Right lobe of liver (tissue), 6 donors: ENCODE data around the gene MYZAP. TPM values are rescaled to one million over a fixed set of nuclear protein-coding genes. Genes with fewer than 3 reads are reported as not detected.

Experiments used
- ATAC-seq, 4 donors: fragments of 200-7000 bp; cut with Tn5 transposase; one replicate each; pipeline ENCODE4 v1.9.1; 2020; ENCODE audit warnings: mild to moderate bottlenecking in 4 of 4, moderate library complexity in 4 of 4
- DNase-seq, 3 donors: peaks; one replicate each; pipeline ENCODE4 v3.0.0-alpha.2; 2020
- H3K27ac ChIP-seq, 3 donors: fragments of 200-600 bp; one replicate each; pipeline ENCODE4 v1.8.0; 2022
- H3K27me3 ChIP-seq, 2 donors: fragments of 200-600 bp; one replicate each; pipeline ENCODE4 v1.8.0; 2022
- H3K36me3 ChIP-seq, 4 donors: fragments of 200-600 bp; sonication (generic) in 1 of 4; one replicate each; pipeline versions ENCODE4 v1.5.1 to v1.8.0; 2017 to 2022; ENCODE audit warnings: control low read depth in 1 of 4
- H3K4me1 ChIP-seq, 4 donors: fragments of 200-600 bp; sonication (generic) in 1 of 4; one replicate each; pipeline versions ENCODE4 v1.5.1 to v1.8.0; 2017 to 2022; ENCODE audit warnings: control low read depth in 1 of 4
- H3K4me3 ChIP-seq, 3 donors: fragments of 200-600 bp; one replicate each; pipeline ENCODE4 v1.8.0; 2022
- H3K9me3 ChIP-seq, 4 donors: fragments of 200-600 bp; sonication (generic) in 1 of 4; one replicate each; pipeline versions ENCODE4 v1.5.1 to v1.8.0; 2017 to 2022; ENCODE audit warnings: control low read depth in 1 of 4
- POLR2A ChIP-seq: fragments of 450-650 bp; IDR thresholded peaks from one replicate; pipeline ENCODE4 v1.6.1; 2017; ENCODE audit warnings: antibody characterized with exemption, mild to moderate bottlenecking
- WGBS: methylation state at CpG from one replicate; pipeline ENCODE4 v1.1.6; 2018; ENCODE audit warnings: low coverage, low lambda C conversion rate; ENCODE audit not compliant: insufficient coverage; ENCODE audit errors: missing lambda C conversion rate; 5-methylcytosine and 5-hydroxymethylcytosine counted together
- intact Hi-C, 2 donors: fragments of 100-400 bp; cut with DNase I; formaldehyde crosslinking; loops; one replicate each; pipeline versions ENCODE4 v1.11.2 to v1.14.1; 2022
- total RNA-seq, 6 experiments: library from RNA; depleted of rRNA in 2 of 6; stranded (reverse); fragments of >200 nt in 2 of 6; fragmentation: NEBNext Ultra II Directional in 3 of 6; extraction: Animal tissue kit (Norgen Biotek cat#: 25700) in 3 of 6; gene quantifications; one replicate each; pipeline versions ENCODE4 v1.1.0 to v1.2.4, GENCODE V29; 2016 to 2023
- TF ChIP-seq, protein P1 (sequence below), 4 donors: fragments of 200-600 bp in 3 of 4; fragments of 450-650 bp in 1 of 4; IDR thresholded peaks; one replicate each; pipeline versions ENCODE4 v1.5.1 to v1.8.0; 2016 to 2022; ENCODE audit warnings: antibody characterized with exemption in 4 of 4, mild to moderate bottlenecking in 2 of 4
- donor health status: DM: no; HTN: yes; CAD: no.
- donor health status: DM: no; HTN: no; CAD: no.
- donor health status: DM: no; HTN: no; CAD: no.
- donor health status: DM: no; HTN: yes; CAD: no.
- donor health status: DM: no; HTN: yes; CAD: no.

Gene MYZAP
- total RNA-seq, 6 experiments from 2014 or later: 0.24 to 0.65 (median 0.61) TPM; not detected in 2

DNA sequence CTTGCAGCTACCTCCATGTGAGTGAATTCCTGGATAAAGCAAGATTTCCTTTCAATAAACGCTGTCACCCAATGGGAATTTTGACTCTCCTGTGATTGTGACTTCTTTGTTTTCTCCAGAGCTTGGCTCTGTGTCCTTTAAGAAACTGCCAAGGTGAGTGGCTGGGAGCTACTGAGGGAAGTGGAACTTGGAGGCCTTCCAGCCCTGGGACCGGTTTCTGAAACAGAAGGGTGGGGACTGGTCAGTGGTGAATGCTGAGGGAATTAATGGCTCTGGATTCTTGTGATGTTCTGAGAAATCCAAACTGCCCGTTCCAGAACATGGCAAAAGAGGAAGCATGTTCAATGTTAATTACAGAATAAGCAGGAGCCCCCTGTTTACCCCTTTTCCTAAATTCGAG is 41.1 kb upstream of the MYZAP start:
- peaks cover 0 to 33% (median 7%) of the 10 kb centered on the region in 4 donors for H3K36me3 ChIP-seq
- 56% methylated on average over 2 of the region's 4 CpGs for WGBS
- H3K4me3 ChIP-seq: no peak overlapping the region
- intact Hi-C loops: no loop called here
- no peak for DNase-seq
- peak overlapping the region in 2 of 3 donors; percentile 27 to 41 for H3K27ac ChIP-seq
- TF ChIP-seq POLR2A: no peak
- TF ChIP-seq, protein P1, sequence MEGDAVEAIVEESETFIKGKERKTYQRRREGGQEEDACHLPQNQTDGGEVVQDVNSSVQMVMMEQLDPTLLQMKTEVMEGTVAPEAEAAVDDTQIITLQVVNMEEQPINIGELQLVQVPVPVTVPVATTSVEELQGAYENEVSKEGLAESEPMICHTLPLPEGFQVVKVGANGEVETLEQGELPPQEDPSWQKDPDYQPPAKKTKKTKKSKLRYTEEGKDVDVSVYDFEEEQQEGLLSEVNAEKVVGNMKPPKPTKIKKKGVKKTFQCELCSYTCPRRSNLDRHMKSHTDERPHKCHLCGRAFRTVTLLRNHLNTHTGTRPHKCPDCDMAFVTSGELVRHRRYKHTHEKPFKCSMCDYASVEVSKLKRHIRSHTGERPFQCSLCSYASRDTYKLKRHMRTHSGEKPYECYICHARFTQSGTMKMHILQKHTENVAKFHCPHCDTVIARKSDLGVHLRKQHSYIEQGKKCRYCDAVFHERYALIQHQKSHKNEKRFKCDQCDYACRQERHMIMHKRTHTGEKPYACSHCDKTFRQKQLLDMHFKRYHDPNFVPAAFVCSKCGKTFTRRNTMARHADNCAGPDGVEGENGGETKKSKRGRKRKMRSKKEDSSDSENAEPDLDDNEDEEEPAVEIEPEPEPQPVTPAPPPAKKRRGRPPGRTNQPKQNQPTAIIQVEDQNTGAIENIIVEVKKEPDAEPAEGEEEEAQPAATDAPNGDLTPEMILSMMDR (IDR thresholded peaks at IDR 0.05): no peak
- H3K4me1 ChIP-seq: peaks cover 0 to 40% (median 4%) of the 10 kb centered on the region in 4 donors
- ATAC-seq: no peak
- H3K9me3 ChIP-seq: no peaks in the 10 kb centered on the region
- H3K27me3 ChIP-seq: no peaks in the 10 kb centered on the region

DNA sequence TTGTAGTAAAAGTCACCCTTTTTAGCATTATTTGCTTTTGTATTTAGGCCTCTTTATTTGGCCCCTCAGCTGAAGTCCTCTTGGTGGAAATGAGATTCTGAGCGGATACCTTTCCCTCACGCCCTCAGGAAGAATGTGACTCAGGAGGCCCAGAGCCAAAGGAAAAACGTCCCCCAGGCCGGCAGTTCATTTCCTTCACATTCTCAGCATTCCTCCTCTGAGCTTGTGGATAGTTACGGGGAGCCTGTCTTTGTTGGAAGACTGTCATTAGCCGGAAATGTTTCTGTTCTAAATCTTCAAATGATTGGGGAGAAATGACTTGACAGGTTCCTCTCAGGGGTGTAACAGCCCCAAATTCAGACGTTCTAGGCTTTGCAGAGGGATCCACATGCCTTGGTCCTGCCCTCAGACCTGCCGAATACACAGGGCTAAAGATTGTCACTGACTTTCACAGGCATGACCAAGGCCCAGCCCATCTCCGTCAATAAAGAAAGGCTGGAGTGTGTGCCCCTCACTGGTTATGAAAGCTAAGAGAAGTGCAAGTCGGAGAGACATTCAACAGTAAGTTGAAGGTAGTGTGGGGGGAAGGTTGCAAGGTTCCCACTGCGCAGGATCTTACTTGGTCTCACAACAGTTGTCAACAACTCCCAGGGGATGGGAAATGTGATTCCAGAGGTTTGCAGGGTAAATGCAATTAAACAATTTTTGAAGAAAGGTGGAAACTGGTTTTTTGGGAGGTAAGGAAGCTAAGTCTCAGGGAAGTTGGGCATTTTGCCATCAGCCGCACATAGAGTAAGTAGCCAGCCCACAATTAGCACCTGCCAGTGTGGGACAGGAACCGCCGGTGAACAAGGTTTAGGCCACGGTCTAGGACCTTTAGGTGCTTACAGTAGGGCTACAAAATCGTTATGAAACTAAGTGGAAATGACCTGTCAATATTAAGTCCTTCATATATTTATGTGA is 39.7 kb upstream of the MYZAP start:
- H3K27ac ChIP-seq: peak overlapping the region; percentile 21 to 45 (median 43)
- H3K9me3 ChIP-seq: no peaks in the 10 kb centered on the region
- TF ChIP-seq, protein P1 (IDR thresholded peaks at IDR 0.05): no peak
- DNase-seq (no peak), ATAC-seq (peak; percentile 7 to 56 (median 31))
- peaks cover 0 to 20% (median 5%) of the 10 kb centered on the region in 4 donors for H3K36me3 ChIP-seq
- H3K4me1 ChIP-seq: peaks cover 0 to 40% (median 4%) of the 10 kb centered on the region in 4 donors
- WGBS: 60% methylated on average over 13 of the region's 16 CpGs
- intact Hi-C loops: no loop called here
- no peak overlapping the region for H3K4me3 ChIP-seq
- H3K27me3 ChIP-seq: no peaks in the 10 kb centered on the region

DNA sequence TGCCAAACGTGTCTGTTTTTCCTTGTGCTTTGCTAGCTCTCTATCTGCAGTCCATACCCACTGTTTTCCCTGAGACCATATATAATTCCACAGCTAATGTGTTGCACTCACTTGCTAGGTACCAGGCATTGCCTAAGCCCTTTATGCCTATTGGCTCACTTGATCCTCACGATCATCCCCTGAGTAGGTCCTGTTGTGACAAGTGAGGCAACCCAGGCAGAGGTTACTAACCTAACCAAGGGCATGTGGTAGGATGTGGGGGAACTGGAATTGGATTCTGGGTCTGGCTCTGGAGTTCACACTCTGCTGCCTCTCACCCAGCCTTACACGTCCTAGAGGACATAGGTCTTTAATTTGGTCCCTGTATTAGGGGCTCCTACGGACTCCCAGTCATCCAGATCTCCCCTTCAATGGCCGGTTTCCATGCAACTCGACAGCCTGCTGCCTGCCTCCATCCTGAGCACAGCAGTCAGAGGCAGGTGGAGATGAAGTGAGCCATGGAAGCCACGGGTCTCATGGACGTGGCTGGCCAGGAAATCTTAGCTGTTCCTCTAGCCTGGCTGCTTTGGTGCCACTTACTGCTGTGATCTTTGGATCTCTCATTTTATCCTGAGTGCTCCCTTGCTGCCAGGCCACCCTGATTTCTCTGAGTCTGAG is 38.9 kb upstream of the MYZAP start:
- DNase-seq: no peak
- no peaks in the 10 kb centered on the region for H3K27me3 ChIP-seq
- intact Hi-C loops: no loop called here
- H3K27ac ChIP-seq: peak overlapping the region in 1 of 3 donors; percentile 67
- no peak overlapping the region for H3K4me3 ChIP-seq
- H3K9me3 ChIP-seq: no peaks in the 10 kb centered on the region
- TF ChIP-seq, protein P1 (IDR thresholded peaks at IDR 0.05): no peak
- 75% methylated on average over 2 of the region's 8 CpGs for WGBS
- peaks cover 0 to 40% (median 4%) of the 10 kb centered on the region in 4 donors for H3K4me1 ChIP-seq
- peaks cover 0 to 13% (median 0%) of the 10 kb centered on the region in 4 donors for H3K36me3 ChIP-seq
- peak in 1 of 4 donors; percentile 3 for ATAC-seq

DNA sequence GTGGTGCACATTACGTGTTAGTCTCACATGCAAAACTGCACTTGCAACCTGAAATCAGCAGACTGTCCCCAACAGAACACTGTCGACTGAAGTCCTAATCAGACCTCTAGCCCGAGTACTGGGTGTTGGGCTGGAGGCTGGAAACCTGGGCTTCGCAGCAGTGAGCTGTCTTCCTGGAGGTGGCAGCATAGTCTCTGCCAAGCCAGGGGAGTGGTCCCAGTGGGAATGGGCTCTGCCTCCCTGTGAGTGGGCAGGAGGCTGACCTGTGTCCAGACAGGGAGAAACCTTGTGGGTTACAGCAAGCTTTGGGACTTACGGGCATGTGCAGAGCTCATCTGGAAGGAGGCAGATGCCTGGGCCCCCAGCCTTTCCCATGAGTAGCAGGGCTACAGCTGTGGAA is 38.2 kb upstream of the MYZAP start:
- peaks cover 0 to 33% (median 4%) of the 10 kb centered on the region in 4 donors for H3K4me1 ChIP-seq

More for the DNA sequence above, 38.2 kb upstream of the MYZAP start:
- intact Hi-C loops: no loop called here
- Histone ChIP-seq H3K27me3 (no peaks in the 10 kb centered on the region), H3K36me3 (peaks cover 0 to 13% (median 0%) of the 10 kb centered on the region in 4 donors), H3K27ac (peak overlapping the region in 2 of 3 donors; percentile 13 to 67), H3K9me3 (no peaks in the 10 kb centered on the region), H3K4me3 (no peak overlapping the region)
- peak in 3 of 4 donors; percentile 4 to 9 (median 5) for ATAC-seq
- TF ChIP-seq, protein P1 (IDR thresholded peaks at IDR 0.05): no peak
- no peak for TF ChIP-seq POLR2A
- no peak for DNase-seq
- WGBS: 96% methylated on average over 4 of the region's 5 CpGs
